ENCODE measurements around the gene CCL1. TPM values are rescaled to one million over a fixed set of nuclear protein-coding genes. Genes with fewer than 3 reads are reported as not detected.

CCL1 gene
- total and polyA plus RNA-seq, 4 donors = not detected

DNA sequence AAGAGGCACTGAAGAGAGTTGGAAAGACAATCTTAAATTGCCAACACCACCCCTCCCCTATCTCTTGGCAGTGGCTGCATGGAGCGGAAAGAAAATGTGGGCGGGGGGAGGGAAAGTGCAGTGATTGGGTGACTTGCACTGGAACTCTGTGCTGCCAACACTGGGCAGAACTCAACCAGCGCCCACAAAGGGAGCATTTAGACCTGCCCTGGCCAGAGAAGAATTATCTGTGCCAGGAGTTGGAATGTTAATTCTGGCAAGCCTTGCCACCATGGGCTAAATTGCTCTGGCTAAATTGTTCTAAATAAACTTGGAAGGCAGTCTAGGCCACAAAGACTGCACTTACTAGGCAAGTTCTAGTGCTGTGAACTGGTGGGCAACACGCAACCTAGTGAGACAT lies 13.3 kb downstream of the CCL1 start:
- H3K27me3 ChIP-seq (ENCODE audit: control insufficient read depth in 4 of 4, insufficient read depth in 4 of 4, low read length in 3 of 4) = peaks cover 0 to 7% (median 0%) of the 10 kb centered on the region in 4 donors
- 72% methylated on average over 4 of the region's 4 CpGs for WGBS
- H3K4me1 ChIP-seq (ENCODE audit: control insufficient read depth in 4 of 4, insufficient read depth in 4 of 4, low read length in 3 of 4) = no peaks in the 10 kb centered on the region
- H3K36me3 ChIP-seq (ENCODE audit: control insufficient read depth in 4 of 4, insufficient read depth in 3 of 4, low read depth in 1 of 4, low read length in 3 of 4) = no peaks in the 10 kb centered on the region
- no peaks in the 10 kb centered on the region for H3K9me3 ChIP-seq (ENCODE audit: control insufficient read depth in 4 of 4, low read length in 3 of 4)
- DNase-seq (ENCODE audit: low spot score) = no peak
- H3K4me3 ChIP-seq (ENCODE audit: low read depth in 1 of 3, low read length in 3 of 3) = no peak overlapping the region
- TF ChIP-seq SP1 (IDR thresholded peaks at IDR 0.05) = no peak
- TF ChIP-seq REST (IDR thresholded peaks at IDR 0.05) = no peak
- no peak for TF ChIP-seq JUND (IDR thresholded peaks at IDR 0.05)
- no peak for TF ChIP-seq MAX (IDR thresholded peaks at IDR 0.05)
- TF ChIP-seq YY1 (IDR thresholded peaks at IDR 0.05) = no peak
- no peak for TF ChIP-seq FOXA1 (IDR thresholded peaks at IDR 0.05)
- TF ChIP-seq NR2F2 (IDR thresholded peaks at IDR 0.05) = no peak
- no peak for TF ChIP-seq TAF1 (conservative IDR thresholded peaks at IDR 0.05)
- TF ChIP-seq HNF4G (IDR thresholded peaks at IDR 0.05) = no peak
- TF ChIP-seq, protein P1, sequence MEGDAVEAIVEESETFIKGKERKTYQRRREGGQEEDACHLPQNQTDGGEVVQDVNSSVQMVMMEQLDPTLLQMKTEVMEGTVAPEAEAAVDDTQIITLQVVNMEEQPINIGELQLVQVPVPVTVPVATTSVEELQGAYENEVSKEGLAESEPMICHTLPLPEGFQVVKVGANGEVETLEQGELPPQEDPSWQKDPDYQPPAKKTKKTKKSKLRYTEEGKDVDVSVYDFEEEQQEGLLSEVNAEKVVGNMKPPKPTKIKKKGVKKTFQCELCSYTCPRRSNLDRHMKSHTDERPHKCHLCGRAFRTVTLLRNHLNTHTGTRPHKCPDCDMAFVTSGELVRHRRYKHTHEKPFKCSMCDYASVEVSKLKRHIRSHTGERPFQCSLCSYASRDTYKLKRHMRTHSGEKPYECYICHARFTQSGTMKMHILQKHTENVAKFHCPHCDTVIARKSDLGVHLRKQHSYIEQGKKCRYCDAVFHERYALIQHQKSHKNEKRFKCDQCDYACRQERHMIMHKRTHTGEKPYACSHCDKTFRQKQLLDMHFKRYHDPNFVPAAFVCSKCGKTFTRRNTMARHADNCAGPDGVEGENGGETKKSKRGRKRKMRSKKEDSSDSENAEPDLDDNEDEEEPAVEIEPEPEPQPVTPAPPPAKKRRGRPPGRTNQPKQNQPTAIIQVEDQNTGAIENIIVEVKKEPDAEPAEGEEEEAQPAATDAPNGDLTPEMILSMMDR (IDR thresholded peaks at IDR 0.05; ENCODE audit: low read depth, low read length, missing input control) = no peak
- TF ChIP-seq FOXA2 (IDR thresholded peaks at IDR 0.05) = no peak
- no peak for TF ChIP-seq RAD21 (IDR thresholded peaks at IDR 0.05)
- TF ChIP-seq RXRA (IDR thresholded peaks at IDR 0.05) = no peak
- TF ChIP-seq HNF4A (conservative IDR thresholded peaks at IDR 0.05) = no peak
- TF ChIP-seq GABPA (IDR thresholded peaks at IDR 0.05 in 1 of 2, conservative IDR thresholded peaks at IDR 0.05 in 1 of 2) = no peak
- H3K9ac ChIP-seq (ENCODE audit: low read depth in 1 of 2, low read length in 2 of 2) = no peak overlapping the region
- no peak overlapping the region for H3K27ac ChIP-seq (ENCODE audit: low read depth in 1 of 2, low read length in 2 of 2)

GRCh38 chr17:34347063-34347462 lies 16.0 kb downstream of the CCL1 start:
- 51% methylated on average over 4 of the region's 4 CpGs for WGBS
- no peak overlapping the region for H3K27ac ChIP-seq (ENCODE audit: low read depth in 1 of 2, low read length in 2 of 2)
- no peaks in the 10 kb centered on the region for H3K36me3 ChIP-seq (ENCODE audit: control insufficient read depth in 4 of 4, insufficient read depth in 3 of 4, low read depth in 1 of 4, low read length in 3 of 4)
- no peak for DNase-seq (ENCODE audit: low spot score)
- peaks cover 0 to 7% (median 0%) of the 10 kb centered on the region in 4 donors for H3K27me3 ChIP-seq (ENCODE audit: control insufficient read depth in 4 of 4, insufficient read depth in 4 of 4, low read length in 3 of 4)
- TF ChIP-seq RAD21 (IDR thresholded peaks at IDR 0.05) (no peak), JUND (IDR thresholded peaks at IDR 0.05) (no peak), NR2F2 (IDR thresholded peaks at IDR 0.05) (no peak), YY1 (IDR thresholded peaks at IDR 0.05) (no peak), RXRA (IDR thresholded peaks at IDR 0.05) (no peak), SP1 (IDR thresholded peaks at IDR 0.05) (no peak)
- H3K9ac ChIP-seq (ENCODE audit: low read depth in 1 of 2, low read length in 2 of 2) = no peak overlapping the region
- no peaks in the 10 kb centered on the region for H3K9me3 ChIP-seq (ENCODE audit: control insufficient read depth in 4 of 4, low read length in 3 of 4)
- H3K4me3 ChIP-seq (ENCODE audit: low read depth in 1 of 3, low read length in 3 of 3) = no peak overlapping the region
- H3K4me1 ChIP-seq (ENCODE audit: control insufficient read depth in 4 of 4, insufficient read depth in 4 of 4, low read length in 3 of 4) = no peaks in the 10 kb centered on the region
